Gastrocnemius medialis (tissue), 4 donors: ENCODE measurements around the gene ANKRD12.

Experiments used
- POLR2A ChIP-seq, 2 donors: fragments of 450-650 bp; IDR thresholded peaks; one replicate each; pipeline ENCODE4 v1.6.1; 2017; ENCODE audit warnings: antibody characterized with exemption in 2 of 2, mild to moderate bottlenecking in 2 of 2, moderate library complexity in 2 of 2
- TF ChIP-seq, protein P1 (sequence below), 5 experiments: fragments of 450-650 bp in 3 of 5; fragments of 200-600 bp in 2 of 5; sonication (generic) in 2 of 5; IDR thresholded peaks in 4 of 5; conservative IDR thresholded peaks in 1 of 5; 1 replicate in 4 of 5; 2 replicates in 1 of 5; pipeline ENCODE4 v1.5.1; 2016 to 2019; ENCODE audit warnings: antibody characterized with exemption in 5 of 5, mild to moderate bottlenecking in 3 of 5, moderate library complexity in 3 of 5

GRCh38 chr18:9173770-9174233 is 37.2 kb downstream of the ANKRD12 start:
- TF ChIP-seq POLR2A (IDR thresholded peaks at IDR 0.05) = no peak
- TF ChIP-seq, protein P1, sequence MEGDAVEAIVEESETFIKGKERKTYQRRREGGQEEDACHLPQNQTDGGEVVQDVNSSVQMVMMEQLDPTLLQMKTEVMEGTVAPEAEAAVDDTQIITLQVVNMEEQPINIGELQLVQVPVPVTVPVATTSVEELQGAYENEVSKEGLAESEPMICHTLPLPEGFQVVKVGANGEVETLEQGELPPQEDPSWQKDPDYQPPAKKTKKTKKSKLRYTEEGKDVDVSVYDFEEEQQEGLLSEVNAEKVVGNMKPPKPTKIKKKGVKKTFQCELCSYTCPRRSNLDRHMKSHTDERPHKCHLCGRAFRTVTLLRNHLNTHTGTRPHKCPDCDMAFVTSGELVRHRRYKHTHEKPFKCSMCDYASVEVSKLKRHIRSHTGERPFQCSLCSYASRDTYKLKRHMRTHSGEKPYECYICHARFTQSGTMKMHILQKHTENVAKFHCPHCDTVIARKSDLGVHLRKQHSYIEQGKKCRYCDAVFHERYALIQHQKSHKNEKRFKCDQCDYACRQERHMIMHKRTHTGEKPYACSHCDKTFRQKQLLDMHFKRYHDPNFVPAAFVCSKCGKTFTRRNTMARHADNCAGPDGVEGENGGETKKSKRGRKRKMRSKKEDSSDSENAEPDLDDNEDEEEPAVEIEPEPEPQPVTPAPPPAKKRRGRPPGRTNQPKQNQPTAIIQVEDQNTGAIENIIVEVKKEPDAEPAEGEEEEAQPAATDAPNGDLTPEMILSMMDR (IDR thresholded peaks at IDR 0.05 in 4 of 5, conservative IDR thresholded peaks at IDR 0.05 in 1 of 5) = no peak
